Eye (tissue), 1 donor: ENCODE measurements around the gene DTHD1.

Experiments used
- DNase-seq: peaks from one replicate; pipeline ENCODE4 v3.0.0-alpha.2; 2015

DTHD1 gene

GRCh38 chr4:36320117-36320896, 38.9 kb downstream of the DTHD1 start:
- no peak for DNase-seq

GRCh38 chr4:36321176-36321575, 39.8 kb downstream of the DTHD1 start:
- DNase-seq: no peak

DNA sequence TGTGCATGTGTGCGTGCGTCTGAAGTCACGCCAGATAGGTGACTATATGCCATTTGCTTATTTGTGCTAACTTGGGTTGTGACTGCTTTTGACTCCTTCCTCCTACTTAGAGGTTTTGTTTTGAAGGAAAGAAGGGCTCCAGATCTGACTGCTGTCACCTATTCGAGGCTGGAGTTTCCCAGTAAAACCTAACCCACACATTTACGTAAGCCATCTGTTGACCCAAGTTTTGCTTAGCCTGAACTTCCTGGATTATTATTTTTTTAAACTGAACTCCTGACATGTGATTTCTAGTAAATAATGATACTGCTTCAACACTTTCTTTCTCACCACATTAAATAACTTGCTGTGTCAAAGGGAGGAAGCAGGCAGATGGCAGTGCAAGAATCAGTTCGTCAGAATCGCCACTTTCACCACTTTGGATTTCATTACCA, 41.5 kb downstream of the DTHD1 start:
- no peak for DNase-seq

DNA sequence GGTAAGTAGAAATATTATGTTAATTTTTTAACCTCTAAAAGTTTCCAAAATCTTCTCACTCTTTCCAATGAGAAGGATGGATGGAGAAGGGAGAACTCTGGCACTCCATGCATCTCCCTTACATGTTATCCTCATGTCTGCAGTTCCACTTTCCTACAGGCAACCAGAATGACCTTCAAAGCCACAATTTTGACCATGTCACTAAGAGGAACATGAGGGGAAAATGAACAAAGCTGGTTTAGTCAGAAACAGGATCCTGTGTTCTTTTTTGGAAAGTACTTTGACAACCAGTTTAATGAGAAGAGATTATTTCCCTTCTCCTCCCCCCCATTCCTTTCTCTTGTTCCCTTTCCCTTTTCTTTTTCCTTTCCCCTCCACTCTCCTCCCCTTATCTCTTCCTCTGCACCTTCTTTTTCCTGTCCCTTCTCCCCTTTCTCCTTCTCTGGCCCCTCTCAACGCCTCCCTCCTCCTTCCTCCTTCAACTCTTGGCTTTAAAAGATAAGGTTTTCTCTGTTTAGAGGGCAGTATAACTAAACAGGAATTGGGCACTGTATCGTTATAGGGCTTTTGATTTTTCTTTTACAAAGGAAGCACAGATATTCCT, 42.5 kb downstream of the DTHD1 start:
- DNase-seq: no peak

GRCh38 chr4:36324808-36325207, 43.4 kb downstream of the DTHD1 start:
- no peak for DNase-seq

DNA sequence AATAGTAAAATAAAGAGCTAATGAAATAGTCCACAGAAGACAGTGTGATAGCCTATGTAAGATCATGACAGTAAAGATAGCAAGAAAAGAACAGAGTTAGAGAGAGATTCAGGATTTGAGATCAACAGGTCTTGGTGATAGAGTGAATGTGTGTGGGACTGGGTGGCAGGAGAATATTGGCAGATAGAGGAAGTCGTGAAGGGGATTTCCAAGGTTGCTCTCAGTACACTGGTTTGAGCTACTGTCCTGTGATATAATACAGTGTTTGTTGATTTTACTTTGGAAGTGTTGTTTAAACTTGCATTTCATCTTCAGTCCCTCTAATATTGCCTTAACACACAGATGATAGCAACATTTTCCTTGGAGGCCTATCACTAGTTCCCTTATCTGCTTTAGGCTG, 44.1 kb downstream of the DTHD1 start:
- DNase-seq: no peak

DNA sequence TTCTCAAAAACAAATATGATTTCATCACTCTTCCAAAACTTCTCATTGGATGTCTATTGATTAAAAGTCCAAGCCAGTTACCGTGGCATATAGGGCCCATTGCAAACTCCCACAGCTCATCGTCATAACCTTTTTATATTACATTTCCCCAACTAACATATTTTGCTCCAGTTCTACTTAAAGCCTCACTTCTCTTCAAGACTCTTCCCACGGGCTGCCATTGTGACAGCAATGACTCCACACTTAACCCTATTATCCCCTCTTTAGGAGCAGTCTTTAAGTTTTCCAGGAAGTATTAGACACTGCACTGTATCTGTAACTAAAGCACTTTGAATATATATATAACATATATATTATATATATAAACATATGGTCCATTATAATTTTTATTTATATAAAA, 44.5 kb downstream of the DTHD1 start:
- no peak for DNase-seq

- no peak for DNase-seq
These were observed 45.1 kb downstream of the DTHD1 start for GRCh38 chr4:36326476-36327029.

DNA sequence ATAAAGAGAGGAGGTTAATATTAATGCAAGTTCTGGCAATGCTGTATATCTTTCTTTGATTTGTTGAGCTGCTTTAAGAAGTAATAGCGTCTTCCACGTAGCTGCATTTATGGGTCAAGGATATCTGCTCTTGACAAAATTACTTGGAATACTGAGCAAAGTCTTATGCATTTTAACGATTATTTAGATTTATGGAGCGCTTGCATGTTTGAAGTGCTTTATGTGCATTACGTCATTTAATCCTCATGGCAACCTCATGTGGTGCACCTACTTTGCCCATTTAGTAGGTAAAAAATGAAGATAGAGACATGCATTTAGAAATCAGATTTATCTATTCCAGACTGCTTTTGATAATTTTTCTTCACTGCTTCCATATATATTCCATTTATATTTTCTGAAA, 46.0 kb downstream of the DTHD1 start:
- DNase-seq: no peak

DNA sequence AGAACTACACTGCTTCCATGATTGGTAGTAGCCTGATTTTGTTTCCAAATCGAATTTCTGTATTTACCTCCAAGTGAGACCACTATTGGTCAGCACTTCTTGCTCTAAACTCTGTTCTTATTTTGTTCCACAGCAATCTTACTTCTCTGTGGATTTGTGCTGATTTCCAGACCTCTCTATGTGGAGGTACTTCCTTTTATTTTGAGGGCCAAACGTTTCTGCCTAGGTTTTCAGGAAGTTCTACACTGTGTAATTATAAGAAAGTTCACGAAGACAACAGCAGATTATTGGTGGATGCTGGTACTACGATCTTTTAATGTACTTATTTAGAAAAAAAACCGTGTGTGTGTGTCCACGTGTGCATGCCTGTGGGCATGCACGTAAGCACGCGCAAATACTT, 46.7 kb downstream of the DTHD1 start:
- no peak for DNase-seq

GRCh38 chr4:36329228-36329627, 47.8 kb downstream of the DTHD1 start:
- DNase-seq: no peak

GRCh38 chr4:36330796-36331195, 49.4 kb downstream of the DTHD1 start:
- DNase-seq: no peak

- DNase-seq: no peak
These were observed 50.8 kb downstream of the DTHD1 start for GRCh38 chr4:36332023-36332781.

DNA sequence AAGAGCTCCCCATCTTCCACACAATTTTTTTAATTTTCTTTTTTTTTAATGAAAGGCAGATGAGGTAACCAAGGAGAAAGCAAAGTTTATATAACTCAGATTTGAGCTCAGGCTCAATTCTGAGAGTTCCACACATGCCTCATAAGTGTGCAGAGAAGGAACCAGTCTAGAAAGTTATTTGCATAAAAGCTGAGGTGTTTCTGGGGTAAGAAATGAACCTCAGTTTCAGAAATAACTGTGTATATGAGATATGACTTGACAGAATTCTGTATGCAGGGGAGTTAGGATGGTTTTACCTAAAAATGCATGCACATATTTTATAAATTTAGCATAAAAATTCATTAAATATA, 51.3 kb downstream of the DTHD1 start:
- DNase-seq: no peak

DNA sequence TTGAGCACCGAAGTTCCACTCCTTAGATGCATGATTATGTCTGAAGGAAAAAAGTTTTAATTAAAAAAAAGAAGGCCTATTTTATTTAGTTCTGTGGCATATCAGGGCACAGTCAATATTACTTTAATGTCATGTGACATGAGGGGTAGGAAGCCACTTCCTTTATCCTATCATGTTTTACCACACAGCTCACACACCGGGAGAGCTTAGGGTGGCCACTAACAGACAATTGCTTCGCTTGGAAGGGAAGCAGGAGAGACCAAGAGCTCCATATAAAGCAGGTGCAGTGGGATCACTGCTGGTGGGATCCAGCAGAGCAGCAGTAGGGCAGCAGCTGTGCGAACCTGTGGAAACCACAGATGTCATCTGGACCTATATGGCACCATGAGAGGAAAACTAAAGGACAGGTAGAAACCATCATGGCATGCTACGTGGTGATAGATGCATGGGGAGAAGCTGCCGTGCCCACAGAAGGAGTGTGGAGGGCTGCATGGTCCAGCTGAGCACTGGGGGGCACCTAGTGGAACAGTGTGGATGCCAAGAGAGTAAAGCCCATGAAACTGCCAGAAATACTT, 52.0 kb downstream of the DTHD1 start:
- DNase-seq: no peak

GRCh38 chr4:36337665-36338185, 56.3 kb downstream of the DTHD1 start:
- DNase-seq: no peak

DNA sequence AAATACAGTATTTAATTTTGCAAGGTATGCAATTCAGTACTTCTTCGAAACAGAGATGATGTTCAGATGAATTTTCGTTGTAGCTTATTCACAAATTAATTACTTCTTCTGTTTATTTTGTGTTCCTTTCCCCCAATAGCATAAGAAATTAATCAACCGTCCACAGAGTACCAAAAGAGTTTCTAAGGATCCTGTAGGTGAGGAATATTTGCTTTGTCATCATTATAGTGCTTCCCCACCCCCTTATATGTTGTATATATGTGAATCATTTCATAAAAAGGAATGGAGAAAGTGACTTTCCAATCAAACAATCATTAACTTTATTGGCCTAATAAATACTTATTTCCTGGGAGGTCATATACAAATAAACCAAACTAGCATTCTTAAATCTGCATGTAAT, 57.6 kb downstream of the DTHD1 start:
- no peak for DNase-seq

DNA sequence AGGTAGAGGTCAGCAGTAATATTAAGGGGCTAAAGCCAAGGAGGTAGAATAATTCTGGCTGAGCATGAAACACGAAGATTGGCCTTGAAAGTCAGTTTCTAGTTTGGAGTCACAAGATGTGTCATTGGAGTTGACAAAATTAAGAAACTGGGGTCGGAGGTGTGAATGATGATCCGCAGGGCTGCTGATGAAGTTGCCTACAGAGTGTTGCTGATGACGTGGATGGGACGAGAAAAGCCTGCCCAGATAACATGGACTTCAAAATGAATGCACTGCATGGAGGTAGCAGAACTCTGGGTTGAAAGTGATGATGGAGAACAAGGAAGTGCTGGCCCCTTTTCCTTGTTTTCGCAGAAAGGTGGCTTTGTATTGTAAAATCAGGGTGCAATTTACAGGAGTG, 60.5 kb downstream of the DTHD1 start:
- no peak for DNase-seq

- DNase-seq: no peak
These were observed 62.2 kb downstream of the DTHD1 start for GRCh38 chr4:36343501-36344175.

DNA sequence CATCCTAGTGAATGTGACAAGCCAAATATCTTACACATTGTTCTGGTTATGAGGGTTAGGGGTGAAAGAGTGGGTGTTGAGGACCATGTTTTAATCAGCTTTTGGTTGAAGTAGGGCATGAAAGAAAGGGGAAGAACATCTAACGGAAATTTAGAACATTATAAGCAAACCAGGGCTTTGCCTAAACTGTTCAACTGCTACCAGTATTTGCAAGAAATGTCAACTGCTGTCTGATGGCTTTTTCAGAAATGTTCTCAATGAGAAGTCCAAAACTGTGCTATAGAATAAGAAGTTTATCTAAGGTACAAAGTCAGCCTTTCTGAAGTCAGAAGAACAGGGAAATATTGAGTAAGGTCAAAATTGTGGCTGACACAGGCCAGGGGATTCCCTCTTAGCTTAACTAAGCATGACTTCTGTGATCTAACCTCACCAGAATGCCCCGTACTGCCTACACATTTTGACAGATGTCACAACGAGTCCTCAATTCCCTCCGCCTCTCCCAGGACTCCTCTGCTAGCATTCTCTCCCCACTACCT, 67.1 kb downstream of the DTHD1 start:
- no peak for DNase-seq

DNA sequence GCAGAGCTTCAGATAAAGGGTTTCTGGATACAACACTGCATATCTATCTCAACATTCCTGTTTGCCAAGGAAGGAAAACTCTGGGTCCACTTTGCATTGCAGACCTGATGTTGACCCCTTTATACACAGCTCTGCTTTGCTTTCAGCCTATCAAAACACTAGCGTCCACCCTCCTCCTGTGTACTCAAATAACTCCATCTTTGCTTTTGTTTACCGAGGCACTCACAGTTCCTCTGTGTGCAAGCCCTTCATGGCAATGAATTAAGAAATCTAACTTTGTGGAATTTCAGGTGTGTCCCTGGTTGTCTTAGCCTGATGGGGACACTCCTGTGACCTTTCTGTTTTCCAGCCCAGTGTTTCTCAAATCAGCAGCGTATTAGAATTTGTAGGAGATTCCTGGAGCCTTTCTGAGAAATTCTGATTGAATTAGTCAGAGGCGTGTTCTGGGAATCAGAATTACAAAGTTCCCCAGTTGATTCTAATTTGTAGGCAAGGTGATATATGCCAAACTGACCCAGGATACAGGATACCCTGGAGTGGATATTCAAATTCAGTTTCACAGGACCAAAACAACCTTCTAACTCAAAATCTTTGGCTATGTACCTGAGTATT, 68.6 kb downstream of the DTHD1 start:
- no peak for DNase-seq
